Stimulated activated CD4-positive, alpha-beta T cell treated with anti-CD3 and anti-CD28 coated beads, TNF-alpha, amount 100 ng/mL, for 24 hours (primary cell): Measurements from ENCODE around the gene RASSF3.
"Not testable (repeated sequence)": the region's sequence is repeated elsewhere in the genome, so short reads cannot be mapped to it uniquely, and the experiment has no call there.

Source experiments
- DNase-seq, 3 experiments: peaks; one replicate each; pipeline ENCODE4 v3.0.0-alpha.2; 2020; ENCODE audit warnings: low read depth in 3 of 3

Gene RASSF3

DNA sequence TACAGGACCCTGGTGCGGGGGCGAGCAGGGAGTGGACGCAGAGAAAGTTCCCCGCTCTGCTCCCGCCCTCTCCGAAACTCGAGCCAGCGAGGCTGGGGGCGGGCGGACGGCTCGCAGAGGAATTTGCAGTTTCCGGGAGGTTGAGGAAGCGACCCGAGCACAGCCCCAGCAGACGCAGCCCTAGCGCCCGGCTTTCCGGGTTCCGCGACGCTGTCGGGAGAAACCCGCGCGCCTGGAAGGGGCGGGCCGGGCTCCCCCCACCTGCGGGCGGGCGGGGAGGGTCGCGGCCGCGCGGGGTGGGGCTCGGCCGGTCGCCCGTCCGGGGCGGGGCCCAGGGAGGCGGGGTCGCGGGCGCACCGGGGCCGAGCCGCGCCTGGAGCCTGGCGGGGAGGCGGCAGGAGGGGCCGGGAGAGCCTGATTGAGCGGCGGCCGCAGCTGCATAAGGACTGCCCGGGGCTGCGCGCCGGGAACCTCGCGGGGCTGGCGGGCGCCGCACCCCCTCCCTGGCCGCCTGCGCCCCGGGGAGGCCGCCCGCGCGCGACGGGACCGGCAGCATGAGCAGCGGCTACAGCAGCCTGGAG, at the start of gene RASSF3:
Gene RASSF3, plus strand, starts transcription at position 417 of the 581 bp plus-strand sequence. Its CDS starts 138 bp downstream, at position 555.
- peak; percentile 27 to 79 (median 59) for DNase-seq

DNA sequence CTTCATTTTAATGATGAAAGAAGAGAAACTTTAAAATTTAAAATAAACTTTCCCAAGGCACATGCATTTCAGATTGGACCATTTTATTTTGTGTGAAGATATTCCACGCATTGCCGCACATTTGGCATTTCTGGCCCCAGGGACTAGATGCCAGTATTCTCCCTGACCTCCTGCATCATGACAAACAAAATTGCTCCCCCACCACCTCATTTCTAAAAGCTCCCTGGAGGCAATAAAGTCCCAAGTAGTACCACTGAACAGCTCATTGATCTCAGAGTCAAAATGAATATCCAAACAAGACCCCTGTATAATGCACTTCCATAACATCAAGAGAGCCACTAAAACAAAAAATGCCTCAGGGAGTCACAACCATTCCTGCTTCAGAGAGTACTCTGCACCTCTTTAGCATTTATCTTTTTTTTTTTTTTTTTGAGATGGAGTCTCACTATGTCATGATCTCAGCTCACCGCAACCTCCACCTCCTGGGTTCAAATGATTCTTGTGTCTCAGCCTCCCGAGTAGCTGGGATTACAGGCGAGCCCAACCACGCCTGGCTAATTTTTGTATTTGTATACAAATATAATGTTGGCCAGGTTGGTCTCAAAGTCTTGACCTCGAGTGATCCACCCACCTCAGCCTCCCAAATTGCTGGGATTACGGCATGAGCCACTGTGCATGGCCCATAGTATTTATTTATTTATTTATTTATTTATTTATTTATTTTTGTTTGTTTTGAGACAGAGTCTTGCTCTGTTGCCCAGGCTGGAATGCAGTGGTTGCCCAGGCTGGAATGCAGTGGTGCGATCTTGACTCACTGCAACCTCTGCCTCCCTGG, 48.8 kb upstream of the RASSF3 start:
- DNase-seq = no peak

GRCh38 chr12:64566122-64566521, 44.2 kb upstream of the RASSF3 start:
- no peak for DNase-seq

GRCh38 chr12:64566831-64567517, 43.3 kb upstream of the RASSF3 start:
- no peak for DNase-seq

- DNase-seq = no peak
Observed at GRCh38 chr12:64567570-64567969, 42.7 kb upstream of the RASSF3 start.

DNA sequence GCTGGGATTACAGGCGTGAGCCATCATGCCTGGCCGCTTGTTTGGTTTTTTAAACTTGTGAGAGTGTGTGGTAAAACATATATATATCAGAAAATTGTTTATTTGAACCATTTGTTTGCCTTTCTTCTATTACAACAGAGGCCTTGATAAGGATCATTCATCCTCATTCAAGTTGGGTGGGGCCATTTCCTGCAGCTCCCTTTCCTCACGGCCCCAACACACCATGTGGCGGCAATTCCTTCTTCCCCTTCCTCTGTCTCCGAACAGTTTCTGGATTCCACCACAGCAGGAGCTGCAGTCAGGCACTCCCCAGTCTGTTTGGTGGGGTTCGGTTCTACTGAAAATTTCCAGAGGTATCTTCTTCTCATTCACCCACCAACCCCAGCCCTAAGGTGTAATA, 42.0 kb upstream of the RASSF3 start:
- no peak for DNase-seq

GRCh38 chr12:64569923-64570691, 40.2 kb upstream of the RASSF3 start:
- no peak for DNase-seq

DNA sequence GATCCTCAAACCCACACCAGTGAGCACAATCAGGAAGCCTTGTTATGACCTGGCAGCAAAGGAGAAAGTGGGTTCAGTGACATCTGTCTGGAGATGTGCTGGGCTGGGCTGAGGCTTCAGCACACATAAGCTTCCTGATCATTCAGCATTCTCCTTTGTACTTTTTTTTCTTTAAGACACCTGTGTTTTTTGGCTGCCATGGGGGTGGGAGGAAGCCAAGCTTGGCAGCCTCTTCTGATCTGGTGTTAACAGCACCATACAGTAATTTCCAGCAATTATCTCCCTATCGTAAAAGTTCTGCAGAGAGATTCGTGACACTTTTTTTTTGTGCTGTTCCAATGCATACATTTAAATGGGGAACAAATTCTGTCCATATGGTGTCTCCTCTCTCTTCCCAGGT, 38.9 kb upstream of the RASSF3 start:
- no peak for DNase-seq

DNA sequence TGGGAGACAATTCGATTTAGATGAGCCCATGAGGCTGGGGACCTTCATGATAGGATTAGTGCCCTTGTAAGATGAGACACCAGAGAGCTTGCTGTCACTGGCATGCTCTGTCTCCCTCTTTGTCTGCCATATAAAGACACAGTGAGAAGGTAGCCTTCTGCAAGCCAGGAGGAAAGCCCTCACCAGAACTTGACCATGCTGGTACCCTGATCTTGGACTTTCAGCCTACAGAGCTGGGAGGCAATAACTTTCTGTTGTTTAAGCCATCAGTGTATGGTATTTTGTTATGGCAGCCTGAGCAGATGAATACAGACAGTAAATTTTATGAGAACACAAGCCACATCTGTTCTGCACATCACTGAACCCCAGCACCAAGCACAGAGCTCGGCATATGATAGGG, 38.1 kb upstream of the RASSF3 start:
- DNase-seq = no peak

DNA sequence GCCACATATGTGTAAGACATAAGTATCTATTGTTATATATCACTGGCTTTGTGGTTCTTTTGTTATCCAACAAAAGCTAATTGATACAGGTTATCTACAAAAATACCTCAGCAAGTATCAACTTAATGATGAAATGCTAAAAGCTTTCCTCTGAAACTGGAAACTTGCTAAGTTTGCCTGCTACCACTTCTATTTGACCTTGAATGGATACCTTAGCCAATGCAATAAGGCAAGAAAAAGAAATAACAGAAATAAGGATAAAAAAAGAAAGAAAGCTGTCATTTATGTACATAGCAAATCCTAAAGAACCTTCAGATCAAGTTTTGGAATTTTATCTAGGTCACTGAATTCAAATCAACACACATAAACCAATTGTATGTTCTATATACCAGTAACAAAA, 35.5 kb upstream of the RASSF3 start:
- no peak for DNase-seq

DNA sequence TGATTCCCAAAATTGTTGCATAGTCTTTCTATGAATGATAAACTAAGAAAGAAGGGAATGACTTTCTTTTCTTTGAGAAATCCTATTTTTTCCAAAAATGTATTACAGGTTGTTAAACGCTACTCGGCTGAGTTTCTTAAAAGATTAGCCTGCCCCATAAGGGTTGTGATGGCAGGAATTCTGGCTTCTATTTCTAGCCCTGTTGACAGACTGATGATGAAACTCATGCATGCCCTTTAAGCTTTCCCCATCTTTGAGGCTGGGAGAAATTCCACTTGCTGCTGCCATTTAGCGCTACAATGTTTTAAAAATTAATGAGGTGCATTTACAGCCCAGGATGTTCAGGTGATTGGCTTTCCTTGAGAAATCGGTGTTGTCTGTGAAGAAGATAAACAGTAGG, 33.2 kb upstream of the RASSF3 start:
- DNase-seq = no peak

GRCh38 chr12:64578566-64578965, 31.7 kb upstream of the RASSF3 start:
- DNase-seq = no peak

- DNase-seq = no peak
Observed at GRCh38 chr12:64580681-64581080, 29.6 kb upstream of the RASSF3 start.

DNA sequence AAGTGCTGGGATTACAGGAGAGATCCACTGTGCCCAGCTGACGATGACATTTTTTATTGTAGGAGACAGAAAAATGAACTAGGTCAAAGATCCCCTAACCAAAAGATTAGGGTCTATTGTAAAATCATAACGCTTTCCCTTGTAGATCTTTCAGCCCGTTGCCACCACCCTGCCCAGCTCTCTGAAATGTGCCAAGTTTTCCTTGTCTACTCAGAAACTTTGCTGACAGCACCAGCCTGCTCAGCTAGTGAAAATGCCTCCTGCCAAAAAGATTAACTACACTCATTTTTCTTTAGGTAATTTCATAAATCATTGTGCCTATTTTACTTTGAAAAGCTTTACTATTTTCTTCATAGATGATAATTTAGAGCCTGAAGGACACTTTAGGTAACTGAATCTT, 28.2 kb upstream of the RASSF3 start:
- DNase-seq = no peak

- DNase-seq = no peak
Observed at GRCh38 chr12:64582862-64583261, 27.4 kb upstream of the RASSF3 start.

DNA sequence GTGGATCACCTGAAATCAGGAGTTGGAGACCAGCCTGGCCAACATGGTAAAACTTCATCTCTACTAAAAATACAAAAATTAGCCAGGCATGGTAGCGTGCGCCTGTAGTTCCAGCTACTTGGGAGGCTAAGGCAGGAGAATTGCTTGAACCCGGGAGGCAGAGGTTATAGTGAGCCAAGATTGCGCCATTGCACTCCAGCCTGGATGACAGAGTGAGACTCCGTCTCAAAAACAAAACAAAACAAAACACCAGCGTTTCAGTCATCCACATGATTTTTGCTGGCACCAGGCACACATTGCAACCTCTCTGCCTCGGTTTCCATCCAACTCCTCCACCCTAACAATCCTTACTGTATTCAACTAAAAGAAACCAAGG, 26.9 kb upstream of the RASSF3 start:
- not testable (repeated sequence) for DNase-seq

GRCh38 chr12:64583771-64584421, 26.4 kb upstream of the RASSF3 start:
- no peak for DNase-seq

DNA sequence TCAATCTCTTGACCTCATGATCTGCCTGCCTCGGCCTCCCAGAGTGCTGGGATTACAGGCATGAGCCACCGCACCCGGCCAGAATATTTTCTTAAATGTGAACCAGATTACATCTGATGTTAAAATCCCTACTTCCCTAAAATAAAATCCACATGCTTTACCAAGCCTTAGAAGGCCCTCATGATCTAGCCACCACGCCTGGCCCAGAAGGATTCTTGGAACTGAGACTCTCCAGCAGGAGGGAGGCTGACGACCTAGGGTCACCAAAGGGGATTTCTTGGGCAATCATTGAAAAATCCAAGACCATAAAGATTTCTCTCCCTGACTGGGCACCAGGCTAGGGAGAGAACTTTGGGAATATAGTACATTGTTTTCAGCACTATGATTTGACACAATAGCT, 25.2 kb upstream of the RASSF3 start:
- DNase-seq = no peak

DNA sequence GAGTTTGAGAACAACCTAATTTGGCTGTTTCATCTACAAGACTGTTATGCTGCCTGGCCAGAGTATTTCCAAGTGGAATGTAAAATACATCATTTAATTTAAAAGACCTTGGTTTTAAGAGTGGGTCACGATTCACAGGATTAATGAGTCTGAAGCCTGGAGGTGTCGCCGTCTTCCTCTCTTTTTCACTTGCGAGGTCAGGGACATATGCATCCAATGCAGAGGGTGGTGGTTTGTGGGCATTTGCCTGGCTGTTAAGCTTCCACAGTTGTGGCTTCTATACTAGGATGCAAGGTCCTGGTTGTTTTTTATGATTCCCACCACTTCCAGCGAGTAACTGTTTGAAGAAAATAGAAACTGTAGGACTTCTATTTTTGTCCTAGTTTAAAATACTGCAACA, 22.8 kb upstream of the RASSF3 start:
- DNase-seq = no peak

DNA sequence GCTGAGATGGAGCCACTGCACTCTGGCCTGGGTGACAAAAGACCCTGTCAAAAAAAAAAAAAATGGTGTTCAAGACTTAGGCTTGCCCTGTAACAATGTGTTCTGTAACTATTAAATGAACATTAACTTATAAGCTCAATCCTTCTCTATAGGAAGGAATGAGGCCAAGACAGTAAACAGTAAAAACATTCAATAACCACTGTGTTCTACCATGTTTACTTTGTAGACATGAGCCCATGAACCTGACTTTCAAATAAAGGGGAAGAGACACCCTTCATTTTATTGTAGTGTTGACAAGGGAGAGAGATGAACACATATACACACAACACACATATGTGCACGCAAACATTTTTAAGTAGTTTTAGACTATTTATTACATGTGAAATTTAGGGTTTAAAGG, 20.1 kb upstream of the RASSF3 start:
- DNase-seq = no peak
